Spinal cord (tissue), 10 donors: ENCODE data around the gene SNRPD3. TPM values are rescaled to one million over a fixed set of nuclear protein-coding genes. Genes with fewer than 3 reads are reported as not detected.
"Not testable (repeated sequence)": the region's sequence is repeated elsewhere in the genome, so short reads cannot be mapped to it uniquely, and the experiment has no call there.

ENCODE experiments used
- DNase-seq, 6 donors: peaks; one replicate each; pipeline versions ENCODE4 v3.0.0 to v3.0.0-alpha.2; 2013 to 2015; ENCODE audit warnings: low spot score in 6 of 6, low read depth in 4 of 6
- H3K27ac ChIP-seq: one replicate; pipeline ENCODE4 v1.5.1; 2013; ENCODE audit warnings: low read depth, low read length, control low read depth
- H3K27me3 ChIP-seq: one replicate; pipeline ENCODE4 v1.6.1; 2013; ENCODE audit warnings: low read length; ENCODE audit not compliant: control insufficient read depth, insufficient read depth
- H3K36me3 ChIP-seq: one replicate; pipeline ENCODE4 v1.6.1; 2013; ENCODE audit warnings: low read length; ENCODE audit not compliant: control insufficient read depth, insufficient read depth
- H3K4me1 ChIP-seq: one replicate; pipeline ENCODE4 v1.6.1; 2013; ENCODE audit warnings: low read length; ENCODE audit not compliant: control insufficient read depth, insufficient read depth
- H3K4me3 ChIP-seq: one replicate; pipeline ENCODE4 v1.5.1; 2013; ENCODE audit warnings: low read depth, low read length, control low read depth
- H3K9me3 ChIP-seq: one replicate; pipeline ENCODE4 v1.6.1; 2013; ENCODE audit warnings: low read length; ENCODE audit not compliant: control insufficient read depth, insufficient read depth
- WGBS: methylation state at CpG from one replicate; pipeline ENCODE4 v1.1.5; 2013; ENCODE audit warnings: missing lambda C conversion rate; ENCODE audit not compliant: insufficient coverage; 5-methylcytosine and 5-hydroxymethylcytosine counted together
- polyA plus RNA-seq, 2 donors: library from polyadenylated mRNA; unstranded; fragments of 120-200 nt; gene quantifications; one replicate each; pipeline ENCODE4 v1.2.1, GENCODE V29; 2013; ENCODE audit not compliant: insufficient read length in 2 of 2
- total RNA-seq, 2 donors: library from RNA; depleted of rRNA in 1 of 2; stranded (reverse); fragments of 120-200 nt in 1 of 2; fragments of >200 nt in 1 of 2; gene quantifications; one replicate each; pipeline versions ENCODE4 v1.2.3 to v1.2.4, GENCODE V29; 2013 to 2014
- donor health status: healthy.

The SNRPD3 gene
- total and polyA plus RNA-seq, 4 donors = 107 to 130 (median 129) TPM

GRCh38 chr22:24588757-24589481, 33.1 kb downstream of the SNRPD3 start:
- peak in 1 of 6 donors; percentile 22 for DNase-seq
- Histone ChIP-seq H3K9me3 (no peaks in the 10 kb centered on the region), H3K27me3 (no peaks in the 10 kb centered on the region), H3K36me3 (peaks cover 65% of the 10 kb centered on the region), H3K4me1 (peaks cover 71% of the 10 kb centered on the region), H3K4me3 (no peak overlapping the region), H3K27ac (peak overlapping the region; percentile 92)
- WGBS = 53% methylated on average over 17 of the region's 21 CpGs

- Histone ChIP-seq H3K9me3 (no peaks in the 10 kb centered on the region), H3K27me3 (no peaks in the 10 kb centered on the region), H3K4me3 (no peak overlapping the region), H3K4me1 (peaks cover 69% of the 10 kb centered on the region), H3K27ac (peak overlapping the region; percentile 92), H3K36me3 (peaks cover 62% of the 10 kb centered on the region)
- DNase-seq = no peak
- 91% methylated on average over 6 of the region's 7 CpGs for WGBS
Measured at GRCh38 chr22:24589518-24590030, 33.8 kb downstream of the SNRPD3 start.

- no peak for DNase-seq
- peaks cover 51% of the 10 kb centered on the region for H3K36me3 ChIP-seq
- H3K27me3 ChIP-seq = no peaks in the 10 kb centered on the region
- H3K4me3 ChIP-seq = no peak overlapping the region
- no peaks in the 10 kb centered on the region for H3K9me3 ChIP-seq
- H3K4me1 ChIP-seq = peaks cover 72% of the 10 kb centered on the region
- H3K27ac ChIP-seq = no peak overlapping the region
- WGBS = 96% methylated on average over 12 of the region's 12 CpGs
Measured at GRCh38 chr22:24590596-24591173, 34.9 kb downstream of the SNRPD3 start.

- H3K36me3 ChIP-seq = peaks cover 45% of the 10 kb centered on the region
- no peaks in the 10 kb centered on the region for H3K9me3 ChIP-seq
- no peak for DNase-seq
- no peaks in the 10 kb centered on the region for H3K27me3 ChIP-seq
- H3K27ac ChIP-seq = no peak overlapping the region
- H3K4me1 ChIP-seq = peaks cover 72% of the 10 kb centered on the region
- no peak overlapping the region for H3K4me3 ChIP-seq
- 93% methylated on average over 6 of the region's 6 CpGs for WGBS
Measured at GRCh38 chr22:24591286-24591830, 35.6 kb downstream of the SNRPD3 start.

- Histone ChIP-seq H3K27ac (peak overlapping the region; percentile 67), H3K36me3 (peaks cover 37% of the 10 kb centered on the region), H3K9me3 (no peaks in the 10 kb centered on the region), H3K4me3 (peak overlapping the region; percentile 39), H3K27me3 (no peaks in the 10 kb centered on the region), H3K4me1 (peaks cover 72% of the 10 kb centered on the region)
- 4% methylated on average over 31 of the region's 33 CpGs for WGBS
- DNase-seq = peak in 3 of 6 donors; percentile 11 to 79 (median 68)
Measured at GRCh38 chr22:24592058-24592850, 36.5 kb downstream of the SNRPD3 start.

- Histone ChIP-seq H3K4me3 (peak within 1 kb of the TSS; percentile 59), H3K36me3 (peaks cover 30% of the 10 kb centered on the region), H3K27ac (peak within 1 kb of the TSS; percentile 88), H3K4me1 (peaks cover 67% of the 10 kb centered on the region), H3K27me3 (no peaks in the 10 kb centered on the region), H3K9me3 (no peaks in the 10 kb centered on the region)
- peak in 5 of 6 donors; percentile 52 to 93 (median 79) for DNase-seq
- WGBS = under 1% methylated on average over 66 of the region's 72 CpGs
Measured at GRCh38 chr22:24592851-24593558, 37.2 kb downstream of the SNRPD3 start, which contains the start of gene LRRC75B. TSS of gene LRRC75B (minus strand) at chr22:24593073. CDS start at chr22:24593039, 34 bp downstream.

GRCh38 chr22:24593559-24593835, 37.7 kb downstream of the SNRPD3 start:
- WGBS = 91% methylated on average over 8 of the region's 10 CpGs
- DNase-seq, H3K27me3 ChIP-seq, H3K9me3 ChIP-seq: not testable (repeated sequence)
- Histone ChIP-seq H3K36me3 (peaks cover 25% of the 10 kb centered on the region), H3K27ac (peak overlapping the region; percentile 88), H3K4me1 (peaks cover 62% of the 10 kb centered on the region), H3K4me3 (peak overlapping the region; percentile 59)

DNA sequence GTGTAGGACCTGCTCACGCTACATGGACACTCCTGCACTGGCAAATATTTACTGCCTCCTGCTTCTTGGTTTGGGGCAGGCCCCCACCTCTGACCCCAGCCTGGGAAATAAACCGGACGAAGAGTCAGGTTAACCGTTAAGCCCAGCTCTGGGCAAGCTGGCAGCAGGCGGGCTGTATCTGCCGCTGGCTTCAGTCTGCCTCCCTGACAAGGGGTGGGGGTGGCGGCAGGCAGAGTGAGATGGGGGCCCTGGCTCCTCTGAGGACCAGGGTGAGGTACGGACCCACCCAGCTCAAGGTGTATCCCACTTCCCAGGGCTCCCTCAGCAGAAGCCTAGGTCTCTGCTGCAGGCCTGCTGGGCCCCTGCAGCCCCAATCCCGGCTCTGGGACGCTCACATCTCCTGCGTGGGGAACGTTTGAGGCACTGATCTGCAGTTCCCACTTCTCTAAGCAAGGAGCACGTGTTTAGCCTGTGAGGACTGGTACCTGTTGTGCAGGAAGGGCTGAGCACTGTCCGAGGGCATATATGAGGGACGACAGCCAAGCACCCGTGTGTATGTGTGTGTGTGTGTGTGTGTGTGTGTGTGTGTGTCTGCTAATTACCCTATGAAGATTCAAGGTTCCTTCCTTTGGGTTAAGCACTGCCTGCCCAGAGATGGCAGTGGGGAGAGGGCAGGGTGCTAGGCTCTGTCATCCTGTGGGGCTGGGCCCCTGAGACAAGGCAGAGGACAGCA, 38.2 kb downstream of the SNRPD3 start:
- peak overlapping the region; percentile 88 for H3K27ac ChIP-seq
- no peaks in the 10 kb centered on the region for H3K9me3 ChIP-seq
- WGBS = 68% methylated on average over 14 of the region's 16 CpGs
- H3K36me3 ChIP-seq = peaks cover 20% of the 10 kb centered on the region
- H3K4me1 ChIP-seq = peaks cover 57% of the 10 kb centered on the region
- H3K4me3 ChIP-seq = no peak overlapping the region
- no peak for DNase-seq
- H3K27me3 ChIP-seq = no peaks in the 10 kb centered on the region
